ENCODE measurements around the gene DEFB115.

DNA sequence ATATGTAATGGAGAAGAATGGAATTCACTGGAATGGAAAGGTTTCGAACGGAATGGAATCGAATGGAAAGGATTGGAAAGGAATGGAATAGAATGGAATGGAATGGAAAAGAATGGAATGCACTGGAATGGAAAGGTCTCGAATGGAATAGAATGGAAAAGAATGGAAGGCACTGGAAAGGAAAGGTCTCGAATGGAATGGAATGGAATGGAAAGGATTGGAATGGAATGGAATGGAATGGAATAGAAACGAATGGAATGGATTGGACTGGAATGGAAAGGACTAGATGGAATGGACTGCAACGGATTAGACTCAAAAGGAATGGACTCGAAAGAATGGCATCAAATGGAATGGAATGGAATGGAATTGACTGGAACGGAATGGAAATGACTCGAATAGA, 20.5 kb upstream of the DEFB115 start:
- TF ChIP-seq, protein P1, sequence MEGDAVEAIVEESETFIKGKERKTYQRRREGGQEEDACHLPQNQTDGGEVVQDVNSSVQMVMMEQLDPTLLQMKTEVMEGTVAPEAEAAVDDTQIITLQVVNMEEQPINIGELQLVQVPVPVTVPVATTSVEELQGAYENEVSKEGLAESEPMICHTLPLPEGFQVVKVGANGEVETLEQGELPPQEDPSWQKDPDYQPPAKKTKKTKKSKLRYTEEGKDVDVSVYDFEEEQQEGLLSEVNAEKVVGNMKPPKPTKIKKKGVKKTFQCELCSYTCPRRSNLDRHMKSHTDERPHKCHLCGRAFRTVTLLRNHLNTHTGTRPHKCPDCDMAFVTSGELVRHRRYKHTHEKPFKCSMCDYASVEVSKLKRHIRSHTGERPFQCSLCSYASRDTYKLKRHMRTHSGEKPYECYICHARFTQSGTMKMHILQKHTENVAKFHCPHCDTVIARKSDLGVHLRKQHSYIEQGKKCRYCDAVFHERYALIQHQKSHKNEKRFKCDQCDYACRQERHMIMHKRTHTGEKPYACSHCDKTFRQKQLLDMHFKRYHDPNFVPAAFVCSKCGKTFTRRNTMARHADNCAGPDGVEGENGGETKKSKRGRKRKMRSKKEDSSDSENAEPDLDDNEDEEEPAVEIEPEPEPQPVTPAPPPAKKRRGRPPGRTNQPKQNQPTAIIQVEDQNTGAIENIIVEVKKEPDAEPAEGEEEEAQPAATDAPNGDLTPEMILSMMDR (IDR thresholded peaks at IDR 0.05) = no peak
- no peak for TF ChIP-seq POLR2A (IDR thresholded peaks at IDR 0.05)

Data from body of pancreas (tissue), 4 donors.